ENCODE data around the gene ABHD12.

The ABHD12 gene

GRCh38 chr20:25327521-25328235 is 63.0 kb downstream of the ABHD12 start:
- Histone ChIP-seq H3K4me3 (ENCODE audit: low read depth in 1 of 2, low read length in 2 of 2) (no peak overlapping the region), H3K4me1 (ENCODE audit: insufficient read depth, low read length) (no peaks in the 10 kb centered on the region), H3K27ac (ENCODE audit: low read length) (no peak overlapping the region), H3K9ac (ENCODE audit: low read depth, low read length) (no peak overlapping the region), H3K9me3 (ENCODE audit: insufficient read depth, low read length, severe bottlenecking) (no peaks in the 10 kb centered on the region), H3K27me3 (ENCODE audit: insufficient read depth, low read length, poor library complexity) (no peaks in the 10 kb centered on the region), H3K79me2 (ENCODE audit: insufficient read depth, low read length) (peaks cover 69% of the 10 kb centered on the region), H4K20me1 (ENCODE audit: insufficient read depth, low read length) (peaks cover 35% of the 10 kb centered on the region), H3K36me3 (ENCODE audit: insufficient read depth, low read length) (peaks cover 35% of the 10 kb centered on the region), H2AFZ (ENCODE audit: low read depth, low read length) (no peak overlapping the region), H3K4me2 (ENCODE audit: insufficient read depth, low read length) (no peak overlapping the region)
- no peak for DNase-seq
- ATAC-seq (ENCODE audit: insufficient read depth, low read depth) = no peak
- no peak for TF ChIP-seq CTCF (IDR thresholded peaks at IDR 0.05; ENCODE audit: borderline replicate concordance, extremely low read depth, low read length, poor library complexity, severe bottlenecking)
- no peak for TF ChIP-seq EZH2 (IDR thresholded peaks at IDR 0.05; ENCODE audit: borderline replicate concordance, low read depth, low read length, severe bottlenecking)

- Histone ChIP-seq H3K27me3 (ENCODE audit: insufficient read depth, low read length, poor library complexity) (no peaks in the 10 kb centered on the region), H3K9me3 (ENCODE audit: insufficient read depth, low read length, severe bottlenecking) (no peaks in the 10 kb centered on the region), H2AFZ (ENCODE audit: low read depth, low read length) (no peak overlapping the region), H3K4me3 (ENCODE audit: low read depth in 1 of 2, low read length in 2 of 2) (no peak overlapping the region), H3K4me2 (ENCODE audit: insufficient read depth, low read length) (no peak overlapping the region), H4K20me1 (ENCODE audit: insufficient read depth, low read length) (peaks cover 42% of the 10 kb centered on the region), H3K79me2 (ENCODE audit: insufficient read depth, low read length) (peaks cover 77% of the 10 kb centered on the region), H3K36me3 (ENCODE audit: insufficient read depth, low read length) (peaks cover 49% of the 10 kb centered on the region), H3K4me1 (ENCODE audit: insufficient read depth, low read length) (no peaks in the 10 kb centered on the region), H3K27ac (ENCODE audit: low read length) (no peak overlapping the region), H3K9ac (ENCODE audit: low read depth, low read length) (no peak overlapping the region)
- no peak for DNase-seq
- ATAC-seq (ENCODE audit: insufficient read depth, low read depth) = no peak
- TF ChIP-seq EZH2 (IDR thresholded peaks at IDR 0.05; ENCODE audit: borderline replicate concordance, low read depth, low read length, severe bottlenecking) (no peak), CTCF (IDR thresholded peaks at IDR 0.05; ENCODE audit: borderline replicate concordance, extremely low read depth, low read length, poor library complexity, severe bottlenecking) (no peak)
Measured at GRCh38 chr20:25325997-25326396, 64.6 kb downstream of the ABHD12 start.

- Histone ChIP-seq H3K4me1 (ENCODE audit: insufficient read depth, low read length) (no peaks in the 10 kb centered on the region), H3K4me3 (ENCODE audit: low read depth in 1 of 2, low read length in 2 of 2) (no peak overlapping the region), H4K20me1 (ENCODE audit: insufficient read depth, low read length) (peaks cover 48% of the 10 kb centered on the region), H3K9ac (ENCODE audit: low read depth, low read length) (no peak overlapping the region), H3K36me3 (ENCODE audit: insufficient read depth, low read length) (peaks cover 58% of the 10 kb centered on the region), H3K27ac (ENCODE audit: low read length) (no peak overlapping the region), H3K4me2 (ENCODE audit: insufficient read depth, low read length) (no peak overlapping the region), H3K79me2 (ENCODE audit: insufficient read depth, low read length) (peaks cover 81% of the 10 kb centered on the region), H3K27me3 (ENCODE audit: insufficient read depth, low read length, poor library complexity) (no peaks in the 10 kb centered on the region), H3K9me3 (ENCODE audit: insufficient read depth, low read length, severe bottlenecking) (no peaks in the 10 kb centered on the region), H2AFZ (ENCODE audit: low read depth, low read length) (no peak overlapping the region)
- TF ChIP-seq EZH2 (IDR thresholded peaks at IDR 0.05; ENCODE audit: borderline replicate concordance, low read depth, low read length, severe bottlenecking) (no peak), CTCF (IDR thresholded peaks at IDR 0.05; ENCODE audit: borderline replicate concordance, extremely low read depth, low read length, poor library complexity, severe bottlenecking) (no peak)
- DNase-seq = no peak
- ATAC-seq (ENCODE audit: insufficient read depth, low read depth) = no peak
Measured at GRCh38 chr20:25325073-25325472, 65.6 kb downstream of the ABHD12 start.

Measured in DND-41 (cell line).